GM18519 (cell line): ENCODE measurements around the gene IRAK3.
A peak's percentile ranks its signal among the peaks of the same experiment; 100 is the strongest.
"Not testable (repeated sequence)": the region's sequence is repeated elsewhere in the genome, so short reads cannot be mapped to it uniquely, and the experiment has no call there.

Experiments used
- ATAC-seq: cut with Tn5 transposase; IDR thresholded peaks from one replicate; pipeline ENCODE4 v1.9.1; 2021; ENCODE audit warnings: mild to moderate bottlenecking, moderate library complexity; ENCODE audit not compliant: unreplicated experiment, low FRiP score

Gene IRAK3

DNA sequence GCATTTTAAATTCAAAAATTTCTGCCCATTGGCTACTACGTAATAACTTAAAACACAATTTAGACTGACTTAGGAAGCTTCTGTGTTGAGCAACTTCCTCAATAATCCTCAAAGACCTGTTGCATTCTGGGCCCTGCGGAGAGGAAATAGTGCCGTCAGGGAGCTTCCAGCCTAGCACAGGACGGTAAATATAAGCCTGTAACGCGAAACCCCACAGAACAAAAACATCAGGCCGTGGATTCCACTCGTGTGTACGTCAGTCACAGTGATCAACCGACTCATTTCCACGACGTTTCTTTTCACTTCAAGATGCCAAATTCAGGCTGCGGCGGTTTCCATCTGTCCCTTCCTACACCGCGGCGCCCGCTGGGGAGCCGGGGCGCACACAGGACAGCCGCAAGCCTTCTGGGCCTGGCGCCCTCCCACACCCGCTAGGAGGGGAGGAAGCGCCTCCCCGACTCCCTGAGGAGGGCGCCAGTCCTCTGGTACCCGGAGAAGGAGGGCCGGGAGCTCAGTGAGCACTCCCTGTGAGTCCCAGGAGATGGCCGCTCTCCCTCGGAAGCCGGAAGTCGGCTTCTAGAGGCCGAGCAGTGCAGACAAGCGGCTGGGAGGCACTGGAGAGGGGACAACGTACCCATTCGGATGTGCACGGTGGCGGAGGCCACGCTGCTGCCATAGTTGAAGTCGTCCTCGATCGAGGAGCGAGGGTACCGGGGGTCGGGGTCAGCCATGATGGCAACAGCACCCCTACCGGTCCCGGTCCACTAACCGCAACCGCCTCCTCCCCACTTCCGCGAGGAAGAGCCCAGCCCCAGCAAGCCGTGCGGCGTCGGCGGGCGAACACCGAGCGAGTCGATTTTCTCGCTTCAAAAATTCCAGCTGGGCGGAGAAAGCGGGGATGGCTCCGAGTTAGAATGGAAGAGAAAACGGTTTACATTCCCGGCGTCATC, 19.5 kb upstream of the IRAK3 start, which contains the start of gene TMBIM4:
Gene TMBIM4, minus strand, starts transcription at position 776 of the 950 bp plus-strand sequence. Its CDS starts 45 bp downstream, at position 731.
- ATAC-seq = peak; percentile 76

GRCh38 chr12:66170606-66171005, 18.4 kb upstream of the IRAK3 start:
- ATAC-seq = no peak

DNA sequence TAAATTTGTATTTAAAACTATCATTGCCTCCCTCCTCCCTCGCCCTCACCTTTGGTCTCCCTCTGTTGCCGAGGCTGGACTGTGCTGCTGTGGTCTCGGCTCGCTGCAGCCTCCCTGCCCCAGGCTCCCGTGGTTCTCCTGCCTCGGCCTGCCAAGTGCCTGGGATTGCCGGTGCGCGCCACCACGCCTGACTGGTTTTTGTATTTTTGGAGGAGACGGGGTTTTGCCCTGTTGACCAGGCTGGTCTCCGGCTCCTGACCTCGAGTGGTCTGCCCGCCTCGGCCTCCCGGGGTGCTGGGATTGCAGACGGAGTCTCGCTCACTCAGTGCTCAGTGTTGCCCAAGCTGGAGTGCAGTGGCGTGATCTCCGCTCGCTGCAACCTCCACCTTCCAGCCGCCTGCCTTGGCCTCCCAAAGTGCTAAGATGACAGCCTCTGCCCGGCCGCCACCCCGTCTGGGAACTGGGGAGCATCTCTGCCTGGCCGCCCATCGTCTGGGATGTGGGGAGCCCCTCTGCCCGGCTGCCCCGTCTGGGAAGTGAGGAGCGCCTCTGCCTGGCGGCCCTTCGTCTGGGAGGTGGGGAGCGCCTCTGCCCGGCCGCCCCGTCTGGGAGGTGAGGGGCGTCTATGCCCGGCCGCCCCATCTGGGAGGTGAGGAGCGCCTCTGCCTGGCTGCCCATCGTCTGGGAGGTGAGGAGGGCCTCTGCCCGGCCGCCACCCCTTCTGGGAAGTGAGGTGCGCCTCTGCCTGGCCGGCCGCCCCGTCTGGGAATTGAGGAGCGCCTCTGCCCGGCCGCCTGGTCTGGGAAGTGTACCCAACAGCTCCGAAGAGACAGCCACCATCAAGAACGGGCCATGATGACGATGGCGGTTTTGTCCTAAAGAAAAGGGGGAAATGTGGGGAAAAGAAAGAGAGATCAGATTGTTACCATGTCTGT, 14.4 kb upstream of the IRAK3 start:
- not testable (repeated sequence) for ATAC-seq

DNA sequence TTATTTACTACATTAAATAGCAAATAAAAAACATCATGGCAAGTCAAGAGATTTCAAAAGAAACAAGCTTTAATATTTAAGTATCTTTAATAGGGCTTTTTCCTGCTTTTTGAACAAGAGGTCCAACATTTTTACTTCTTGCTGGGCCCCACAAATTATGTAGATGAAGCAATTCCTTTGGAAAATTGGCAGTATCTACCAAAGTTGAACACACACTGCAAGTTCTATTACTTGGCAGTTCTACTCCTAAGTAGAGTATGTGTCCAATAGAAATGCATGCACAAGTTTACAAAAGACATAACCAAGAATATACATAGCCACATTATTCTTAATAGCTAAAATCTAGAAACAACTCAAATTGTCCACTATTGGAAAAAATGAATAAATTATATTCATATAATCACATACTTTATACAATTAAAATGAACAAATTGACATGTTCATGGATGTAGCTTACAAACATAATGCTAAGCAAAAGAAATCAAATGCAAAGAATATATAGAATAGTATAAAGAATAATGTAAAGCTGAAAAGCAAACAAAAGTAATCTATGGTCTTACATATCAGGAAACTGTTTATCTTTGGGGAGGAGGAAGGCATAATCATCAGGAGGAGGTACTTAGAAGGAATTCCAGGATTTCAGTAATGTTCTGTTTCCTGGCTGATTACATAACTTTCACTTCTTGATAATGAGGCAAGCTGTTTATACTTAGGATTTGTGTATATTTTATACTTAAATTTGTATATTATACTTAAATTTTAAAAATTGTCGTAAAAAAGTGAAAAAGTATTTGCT, 12.7 kb upstream of the IRAK3 start:
- no peak for ATAC-seq

DNA sequence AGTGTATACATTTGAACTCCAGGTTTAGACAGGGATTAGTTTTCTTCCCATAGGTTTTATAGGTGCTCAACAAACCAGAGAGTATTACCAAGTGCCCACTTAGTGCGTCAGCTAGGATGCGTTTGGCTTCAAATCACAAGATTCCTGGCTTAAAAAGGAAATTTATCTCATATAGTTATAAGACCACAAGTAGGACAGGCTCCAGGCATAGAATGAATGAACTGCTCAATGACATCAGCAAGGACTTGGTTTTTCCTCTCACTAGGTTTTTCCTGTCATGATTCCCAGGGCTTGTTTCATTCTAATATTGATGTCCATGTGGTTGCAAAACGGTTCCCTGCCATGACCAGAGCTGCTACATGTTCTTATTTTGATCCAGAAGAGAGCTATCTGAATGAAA, 6.1 kb upstream of the IRAK3 start:
- ATAC-seq = no peak

DNA sequence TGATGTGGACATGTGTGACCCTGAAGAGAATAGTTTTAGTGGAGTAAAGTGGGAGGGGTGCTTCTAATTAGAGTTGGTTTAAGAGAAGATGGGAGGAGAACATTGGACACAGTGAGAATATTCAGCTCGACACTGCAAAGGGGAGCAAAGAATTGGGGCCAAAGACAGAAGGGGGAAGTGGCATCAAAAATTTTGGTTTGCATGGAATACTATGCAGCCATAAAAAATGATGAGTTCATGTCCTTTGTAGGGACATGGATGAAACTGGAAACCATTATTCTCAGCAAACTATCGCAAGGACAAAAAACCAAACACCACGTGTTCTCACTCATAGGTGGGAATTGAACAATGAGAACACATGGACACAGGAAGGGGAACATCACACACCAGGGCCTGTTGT, 4.2 kb upstream of the IRAK3 start:
- not testable (repeated sequence) for ATAC-seq

GRCh38 chr12:66187036-66187435, 2.0 kb upstream of the IRAK3 start:
- no peak for ATAC-seq

DNA sequence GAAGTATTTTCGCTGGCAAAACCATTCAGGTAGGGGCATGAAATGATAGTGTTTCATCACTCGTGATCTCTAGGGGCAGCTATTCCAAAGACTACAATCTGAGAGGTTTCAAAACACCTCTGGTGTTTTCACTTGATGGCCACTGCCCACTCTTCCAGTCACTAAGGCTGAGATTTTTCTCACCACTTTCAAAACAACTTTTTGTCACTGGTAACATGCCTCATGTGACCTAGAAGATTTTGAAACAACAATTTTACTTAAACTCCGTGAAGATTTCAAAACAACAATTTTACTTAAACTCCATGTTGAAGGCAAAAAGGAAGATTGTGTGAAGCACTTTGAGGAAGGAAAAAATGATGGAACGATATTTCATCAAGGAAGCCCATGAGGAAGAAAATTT, 1.2 kb upstream of the IRAK3 start:
- ATAC-seq = no peak

GRCh38 chr12:66189486-66189843, 451 bp downstream of the IRAK3 start:
- no peak for ATAC-seq

DNA sequence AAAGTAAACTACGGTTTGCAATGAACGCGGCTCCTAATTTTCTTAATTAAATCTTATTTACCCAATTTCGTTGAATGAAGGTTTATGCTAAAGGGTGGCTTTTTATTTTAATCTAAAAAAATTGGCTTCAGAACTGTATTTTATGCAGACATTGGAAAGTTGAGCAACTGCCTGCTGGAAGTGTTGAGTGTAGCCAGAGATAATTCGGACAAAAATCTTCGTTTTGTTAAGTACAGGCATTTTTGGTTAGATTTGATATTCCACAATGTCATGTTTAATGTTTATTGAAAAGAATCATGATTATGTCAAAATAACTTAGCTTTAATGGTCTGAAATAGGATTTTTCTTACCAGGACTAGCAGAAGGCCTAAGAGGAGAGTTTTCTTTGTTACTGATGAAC, 875 bp downstream of the IRAK3 start:
- no peak for ATAC-seq

DNA sequence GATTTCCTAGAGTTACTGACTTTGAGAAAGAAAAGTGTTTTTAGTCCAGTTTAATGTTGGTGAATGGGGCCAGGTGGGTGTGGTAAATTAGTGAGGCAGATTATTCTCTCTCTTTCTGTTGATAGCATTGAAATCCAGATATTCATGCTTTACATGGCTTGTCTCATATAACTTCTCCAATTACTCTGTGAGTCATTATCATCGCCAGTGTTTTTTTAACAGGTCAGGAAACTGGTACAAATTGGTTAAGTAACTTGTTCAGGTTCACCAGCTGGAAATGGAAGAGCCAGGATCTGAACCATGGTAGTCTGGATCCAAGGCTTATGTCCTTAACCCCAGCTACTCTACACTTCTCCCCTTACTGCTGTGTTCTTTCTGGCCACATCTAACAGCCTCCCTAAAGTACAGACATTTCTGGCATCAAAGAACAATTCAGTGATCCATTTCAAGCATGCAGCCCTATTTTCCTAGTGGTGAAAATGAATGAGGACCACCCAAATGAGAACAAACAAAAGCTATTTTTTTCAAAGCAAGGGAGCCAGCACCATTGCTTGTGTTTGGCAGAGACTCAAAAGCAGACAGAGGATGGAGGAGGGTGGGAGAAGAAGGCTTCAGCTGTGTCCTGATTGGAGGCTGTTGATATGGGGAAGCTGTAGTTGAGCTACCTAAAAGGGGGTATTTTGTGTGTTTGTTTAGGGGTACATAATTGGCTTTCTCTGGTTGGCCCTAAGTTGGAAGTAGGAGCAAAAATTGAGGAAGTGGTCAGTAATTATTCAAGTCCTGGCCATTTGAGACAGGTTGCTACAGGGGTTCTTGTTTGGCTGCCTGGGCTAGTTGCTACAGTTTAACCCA, 1.7 kb downstream of the IRAK3 start:
- no peak for ATAC-seq

DNA sequence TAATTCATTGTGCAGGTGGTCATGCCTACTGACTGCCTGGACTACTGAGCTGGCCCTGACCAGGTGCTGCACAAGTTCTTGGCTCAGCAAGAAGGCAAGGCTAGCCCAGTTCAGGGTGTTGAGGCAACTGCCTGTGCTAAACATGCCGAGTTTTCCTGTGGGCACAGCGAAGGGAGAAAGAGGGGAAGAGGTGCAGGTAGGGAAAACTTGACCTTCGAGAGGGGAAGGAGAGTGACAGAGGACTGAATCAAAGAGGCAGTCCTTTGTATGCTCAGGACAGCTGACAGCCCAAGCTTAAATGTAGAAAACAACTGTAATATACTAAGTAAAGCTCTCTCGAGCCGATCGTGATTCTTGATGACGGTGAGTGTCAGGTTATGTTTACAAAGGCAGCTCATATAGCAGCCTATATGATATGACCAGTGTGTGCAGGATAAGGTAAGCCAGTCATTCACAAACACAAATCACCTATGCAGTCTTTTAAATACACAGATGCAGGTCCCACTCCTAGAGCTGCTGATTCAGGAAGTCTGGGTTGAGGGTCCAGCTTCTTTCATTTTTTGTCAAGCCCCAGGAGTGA, 2.6 kb downstream of the IRAK3 start:
- no peak for ATAC-seq

GRCh38 chr12:66194122-66194521, 5.1 kb downstream of the IRAK3 start:
- ATAC-seq = no peak

GRCh38 chr12:66195242-66195641, 6.2 kb downstream of the IRAK3 start:
- ATAC-seq = no peak

- peak; percentile 79 for ATAC-seq
Observed at GRCh38 chr12:66196806-66197205, 7.8 kb downstream of the IRAK3 start.

DNA sequence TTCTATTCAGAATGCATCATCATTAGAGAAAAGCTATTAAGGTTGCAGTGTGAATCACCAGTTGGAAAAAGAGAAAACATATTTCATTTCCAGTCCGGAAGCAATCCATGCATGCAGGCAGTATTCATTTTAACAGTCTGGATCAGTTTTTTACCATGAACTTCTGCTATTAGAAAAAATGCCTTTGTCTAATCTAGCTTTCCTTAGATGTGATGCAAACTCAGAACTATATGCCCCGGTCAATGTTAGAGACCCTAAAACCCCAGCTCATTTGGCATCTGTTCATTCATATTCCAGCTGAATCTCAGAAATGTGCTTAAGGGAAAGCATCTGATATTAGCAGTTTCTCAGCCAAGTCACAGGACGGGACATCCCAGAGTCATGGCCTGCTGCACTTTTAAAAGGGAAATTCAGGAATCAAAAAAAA, 8.5 kb downstream of the IRAK3 start:
- no peak for ATAC-seq

DNA sequence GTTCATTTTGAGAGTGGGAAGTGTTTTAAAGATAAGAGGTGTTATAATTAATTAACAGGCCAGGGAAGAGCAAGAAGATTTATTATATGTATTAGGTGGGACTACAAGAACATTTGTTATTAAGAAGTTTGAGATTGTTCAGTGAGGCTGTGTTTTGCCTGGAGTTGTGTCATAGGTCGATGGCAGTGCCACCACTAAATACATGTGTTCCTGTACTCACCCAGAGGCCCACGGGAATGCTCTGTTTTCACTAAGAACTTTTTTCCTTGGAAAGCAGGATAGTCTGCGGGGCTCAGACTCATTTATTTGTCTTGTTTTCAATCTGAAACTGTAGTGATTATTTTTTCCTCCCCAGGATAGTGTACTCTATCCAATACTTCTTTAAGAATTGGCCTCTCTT, 10.1 kb downstream of the IRAK3 start:
- ATAC-seq = no peak

DNA sequence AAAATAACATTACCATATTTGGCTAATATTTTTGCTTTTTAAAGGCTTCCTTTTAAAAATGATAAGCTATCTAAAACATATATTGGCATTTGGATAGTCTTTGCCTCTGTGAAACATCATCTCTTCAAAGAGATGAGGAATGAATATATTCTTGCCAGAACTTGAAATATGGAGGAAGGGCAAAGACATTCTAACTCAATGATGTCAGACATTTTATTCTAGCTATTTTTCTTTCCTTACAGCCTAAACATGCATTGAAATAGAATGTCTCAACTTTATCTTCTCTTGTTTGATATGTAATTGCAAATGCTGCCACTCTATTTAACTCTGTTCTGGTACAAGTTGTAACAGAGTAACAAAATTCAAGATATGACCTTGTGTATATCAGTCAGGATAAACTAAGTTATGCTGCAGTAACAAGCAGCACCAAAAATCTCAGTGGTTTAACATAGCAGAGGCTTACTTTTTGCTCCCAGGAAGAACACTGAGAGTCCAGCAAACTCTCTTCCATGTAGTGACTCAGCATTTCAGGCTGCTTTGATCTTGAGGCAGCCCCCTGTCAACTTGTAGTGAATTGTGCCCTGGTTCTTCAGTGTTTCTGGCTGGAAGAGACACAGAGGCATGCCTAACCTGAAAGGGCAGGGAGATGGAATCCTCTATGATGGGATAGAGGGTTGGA, 11.0 kb downstream of the IRAK3 start:
- no peak for ATAC-seq

- ATAC-seq = no peak
Observed at GRCh38 chr12:66203820-66204219, 14.8 kb downstream of the IRAK3 start.
